Epithelial cell of proximal tubule (primary cell): ENCODE data around the gene COL4A1. TPM values are rescaled to one million over a fixed set of nuclear protein-coding genes. Genes with fewer than 3 reads are reported as not detected.

ENCODE experiments used
- DNase-seq: peaks from one replicate; pipeline ENCODE4 v3.0.0-alpha.2; 2011; ENCODE audit warnings: low read depth
- H3K4me3 ChIP-seq: 2 replicates; pipeline ENCODE4 v1.5.1; 2011; ENCODE audit warnings: low read depth, mild to moderate bottlenecking, low read length
- CTCF ChIP-seq: conservative IDR thresholded peaks from 2 replicates; pipeline ENCODE4 v1.5.1; 2012; ENCODE audit warnings: low read depth, mild to moderate bottlenecking, low read length
- total RNA-seq: library from RNA; depleted of rRNA; stranded (reverse); fragments of >200 nt; gene quantifications from 2 replicates; pipeline ENCODE4 v1.2.3, GENCODE V29; 2015

COL4A1 gene
- total RNA-seq, 1 donor from 2014 or later: 547 TPM

DNA sequence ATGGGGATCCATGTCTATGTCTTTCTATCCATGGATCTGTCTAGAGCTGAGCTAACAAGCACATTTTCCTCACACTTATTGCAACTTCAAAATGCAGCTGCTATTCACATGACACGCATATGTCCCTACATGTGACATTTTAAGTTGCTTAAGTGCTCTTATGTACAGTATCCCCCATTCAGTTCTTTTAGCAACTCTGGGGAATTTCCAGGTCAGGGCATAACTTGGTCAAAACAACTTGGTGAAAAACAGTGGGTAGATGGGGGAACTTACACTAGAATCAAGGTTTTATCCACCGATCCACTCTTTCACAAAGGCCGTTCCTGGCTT, 73.0 kb downstream of the COL4A1 start:
- no peak overlapping the region for H3K4me3 ChIP-seq
- no peak for TF ChIP-seq CTCF
- DNase-seq: no peak

DNA sequence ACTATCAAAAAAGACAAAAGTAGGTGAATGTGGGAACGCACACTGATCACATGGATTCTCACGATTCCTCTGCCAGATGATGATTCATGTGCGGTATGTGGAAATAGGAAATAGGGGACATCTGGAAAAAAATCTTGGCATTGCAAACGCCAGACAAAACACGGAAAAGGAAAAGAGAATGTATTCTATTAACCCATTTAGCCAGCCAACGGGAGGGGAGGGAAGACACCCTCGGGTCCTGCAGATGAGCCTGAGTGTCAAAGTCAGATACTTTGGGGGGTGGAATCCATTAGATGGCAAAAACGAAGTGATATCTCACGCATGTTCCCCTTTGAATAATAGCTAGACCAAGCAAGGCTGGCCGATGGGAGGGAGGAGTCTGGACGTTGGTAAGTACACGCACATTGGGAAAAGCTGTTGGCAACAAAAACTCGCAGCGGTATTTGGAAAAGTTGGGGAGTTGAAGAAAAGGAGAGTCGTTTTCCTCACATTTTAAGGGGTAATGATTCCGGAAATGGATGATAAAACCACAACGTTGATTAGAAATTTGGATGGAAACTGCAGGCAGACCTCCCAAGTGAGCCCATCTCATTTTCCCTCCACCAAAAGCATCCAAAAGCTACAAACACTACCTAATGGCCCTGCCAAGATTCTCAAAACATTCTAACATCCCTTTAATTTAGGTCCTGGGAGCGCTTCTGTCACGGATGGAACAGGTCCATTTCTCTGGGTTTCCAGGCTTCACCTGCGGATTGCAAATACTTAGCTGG, 73.6 kb downstream of the COL4A1 start:
- no peak for DNase-seq
- H3K4me3 ChIP-seq: no peak overlapping the region
- no peak for TF ChIP-seq CTCF

- DNase-seq: no peak
- no peak for TF ChIP-seq CTCF
- no peak overlapping the region for H3K4me3 ChIP-seq
Measured at GRCh38 chr13:110232756-110233155, 74.2 kb downstream of the COL4A1 start.

GRCh38 chr13:110232142-110232541, 74.8 kb downstream of the COL4A1 start:
- no peak overlapping the region for H3K4me3 ChIP-seq
- TF ChIP-seq CTCF: no peak
- no peak for DNase-seq

- no peak for TF ChIP-seq CTCF
- no peak overlapping the region for H3K4me3 ChIP-seq
- DNase-seq: no peak
Measured at GRCh38 chr13:110231348-110232047, 75.5 kb downstream of the COL4A1 start.

DNA sequence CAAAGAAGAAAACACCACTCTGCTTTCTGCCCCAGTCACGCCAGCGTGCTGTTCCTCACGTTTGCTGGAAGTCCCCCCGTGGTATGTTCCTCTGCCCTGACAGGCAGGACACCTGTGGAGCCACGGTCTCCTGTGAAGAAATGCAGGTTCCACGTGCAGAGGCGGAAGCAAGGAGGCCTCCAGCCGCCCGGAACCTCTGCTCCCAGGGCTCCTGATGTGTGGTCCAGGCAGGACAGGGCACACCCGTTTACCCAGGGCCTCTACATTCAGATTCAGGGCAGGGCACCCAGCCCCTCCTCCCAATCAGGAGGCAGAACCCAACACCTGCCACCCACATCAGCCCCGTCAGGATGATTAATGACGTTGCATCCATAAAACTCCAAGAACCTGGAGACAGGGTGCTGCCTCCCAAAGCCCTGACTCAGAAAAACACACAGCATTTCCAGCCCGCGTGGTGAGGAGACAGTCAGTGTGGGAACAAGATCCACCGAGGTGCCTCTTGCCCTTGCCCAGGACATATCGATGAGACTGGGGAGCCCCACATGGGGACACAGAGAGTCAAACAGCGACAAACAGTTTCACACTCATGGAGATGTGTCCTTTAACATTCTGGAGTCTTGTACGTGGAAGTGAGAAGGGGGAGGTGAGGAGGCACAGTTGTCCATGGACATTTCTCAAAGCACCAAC, 76.2 kb downstream of the COL4A1 start:
- no peak for DNase-seq
- TF ChIP-seq CTCF: no peak
- no peak overlapping the region for H3K4me3 ChIP-seq
